WTC11 (cell line): ENCODE measurements around the gene AMIGO3. TPM values are rescaled to one million over a fixed set of nuclear protein-coding genes. Genes with fewer than 3 reads are reported as not detected.

ENCODE experiments used
- ATAC-seq: fragments of 200-7000 bp; cut with Tn5 transposase; 2 replicates; pipeline ENCODE4 v1.10.0; 2021; ENCODE audit warnings: mild to moderate bottlenecking, moderate library complexity
- CTCF ChIA-PET: fragments of 300-600 bp; sonication (Branson Sonifier 250); formaldehyde crosslinking; loops from one replicate; lab custom pipeline; 2021; ENCODE audit warnings: antibody characterized with exemption; lab: Charles Lee
- POLR2A ChIA-PET: fragments of 350-600 bp; sonication (Branson Sonifier 250); formaldehyde crosslinking; loops from one replicate; lab custom pipeline; 2021; ENCODE audit warnings: antibody characterized with exemption; lab: Charles Lee
- DNase-seq: peaks from one replicate; pipeline ENCODE4 v3.0.0; 2021; ENCODE audit warnings: low spot score
- H3K27ac Mint-ChIP-seq: 2 replicates; pipeline ENCODE4 v1.8.0; 2021; ENCODE audit warnings: mixed read lengths
- H3K27me3 Mint-ChIP-seq: 2 replicates; pipeline ENCODE4 v1.8.0; 2021; ENCODE audit warnings: low read depth, mild to moderate bottlenecking, moderate library complexity, mixed read lengths
- H3K36me3 Mint-ChIP-seq: 2 replicates; pipeline ENCODE4 v1.8.0; 2021; ENCODE audit warnings: mixed read lengths
- H3K4me1 Mint-ChIP-seq: 2 replicates; pipeline ENCODE4 v1.8.0; 2022; ENCODE audit warnings: mixed read lengths
- H3K4me3 Mint-ChIP-seq: 2 replicates; pipeline ENCODE4 v1.8.0; 2021; ENCODE audit warnings: mild to moderate bottlenecking, moderate library complexity, mixed read lengths
- H3K9me3 Mint-ChIP-seq: 2 replicates; pipeline ENCODE4 v1.8.0; 2021; ENCODE audit warnings: mixed read lengths
- FOXK1 ChIP-seq: sonication (generic); formaldehyde crosslinking; IDR thresholded peaks from 2 replicates; pipeline ENCODE4 v1.8.0; 2022; ENCODE audit warnings: mild to moderate bottlenecking, moderate library complexity, missing genetic modification reagents
- IRF2 ChIP-seq: sonication (generic); formaldehyde crosslinking; IDR thresholded peaks from 2 replicates; pipeline ENCODE4 v1.8.0; 2022; ENCODE audit warnings: low read depth, missing genetic modification reagents, borderline replicate concordance
- JAZF1 ChIP-seq: fragments of 250-450 bp; sonication (Bioruptor Pico); IDR thresholded peaks from 2 replicates; pipeline ENCODE4 v1.9.0; 2021; ENCODE audit warnings: moderate library complexity, mild to moderate bottlenecking, inconsistent platforms
- JUN ChIP-seq: sonication (generic); formaldehyde crosslinking; IDR thresholded peaks from 2 replicates; pipeline ENCODE4 v1.8.0; 2023; ENCODE audit warnings: mild to moderate bottlenecking, missing genetic modification reagents
- NFE2L1 ChIP-seq: sonication (generic); formaldehyde crosslinking; IDR thresholded peaks from 2 replicates; pipeline ENCODE4 v1.8.1; 2023; ENCODE audit warnings: missing genetic modification reagents
- SMAD3 ChIP-seq: sonication (generic); formaldehyde crosslinking; IDR thresholded peaks from 2 replicates; pipeline ENCODE4 v1.8.0; 2022; ENCODE audit warnings: missing genetic modification reagents, mild to moderate bottlenecking, borderline replicate concordance
- TEAD1 ChIP-seq: sonication (generic); formaldehyde crosslinking; IDR thresholded peaks from 2 replicates; pipeline ENCODE4 v1.8.0; 2022; ENCODE audit warnings: mild to moderate bottlenecking, missing genetic modification reagents
- total RNA-seq: library from RNA; stranded (reverse); gene quantifications from 3 replicates; pipeline ENCODE4 v1.2.3, GENCODE V29; 2021
- TF ChIP-seq, protein P1 (sequence below): fragments of 200-600 bp; IDR thresholded peaks from 2 replicates; pipeline ENCODE4 v1.8.0; 2022; ENCODE audit warnings: antibody characterized with exemption
- TF ChIP-seq, protein P2 (sequence below): sonication (generic); formaldehyde crosslinking; IDR thresholded peaks from 2 replicates; pipeline ENCODE4 v1.8.1; 2023; ENCODE audit warnings: mild to moderate bottlenecking, missing genetic modification reagents
- TF ChIP-seq, protein P3 (sequence below): sonication (generic); formaldehyde crosslinking; IDR thresholded peaks from 2 replicates; pipeline ENCODE4 v1.8.1; 2023; ENCODE audit warnings: mild to moderate bottlenecking, missing genetic modification reagents, borderline replicate concordance
- TF ChIP-seq, protein P4 (sequence below): fragments of 250-450 bp; sonication (Bioruptor Pico); IDR thresholded peaks from 2 replicates; pipeline ENCODE4 v1.8.0; 2021; ENCODE audit warnings: mild to moderate bottlenecking
- TF ChIP-seq, protein P5 (sequence below): fragments of 250-450 bp; sonication (Bioruptor Pico); IDR thresholded peaks from 2 replicates; pipeline ENCODE4 v1.9.0; 2021; ENCODE audit warnings: moderate library complexity, mild to moderate bottlenecking, inconsistent platforms, borderline replicate concordance
- TF ChIP-seq, protein P6 (sequence below): fragments of 250-450 bp; sonication (Bioruptor Pico); IDR thresholded peaks from 2 replicates; pipeline ENCODE4 v2.1.2; 2022; ENCODE audit warnings: mild to moderate bottlenecking, moderate library complexity
- TF ChIP-seq, protein P7 (sequence below): sonication (generic); formaldehyde crosslinking; IDR thresholded peaks from 2 replicates; pipeline ENCODE4 v1.8.1; 2023; ENCODE audit warnings: mild to moderate bottlenecking, missing genetic modification reagents
- TF ChIP-seq, protein P8 (sequence below): sonication (generic); formaldehyde crosslinking; IDR thresholded peaks from 2 replicates; pipeline ENCODE4 v1.8.1; 2022; ENCODE audit warnings: low read depth, missing genetic modification reagents, borderline replicate concordance

AMIGO3 gene
- total RNA-seq, 1 experiment from 2014 or later = 3.9 TPM

DNA sequence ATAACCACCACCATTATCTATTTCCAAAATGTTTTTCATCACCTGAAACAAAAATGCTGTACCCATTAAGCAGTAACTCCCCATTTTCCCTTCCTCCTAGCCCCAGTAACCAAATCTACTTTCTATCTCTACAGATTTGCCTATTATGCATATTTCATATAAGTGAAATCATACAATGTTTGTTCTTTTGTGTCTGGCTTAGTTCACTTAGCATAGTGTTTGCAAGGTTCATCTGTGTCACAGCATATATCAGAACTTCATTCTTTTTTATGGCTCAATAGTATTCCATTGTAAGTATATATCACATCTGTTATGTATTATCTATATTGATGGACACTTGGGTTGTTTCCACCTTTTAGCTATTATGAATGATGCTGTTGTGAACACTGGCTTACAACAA lies 20.9 kb upstream of the AMIGO3 start (continued):
- TF ChIP-seq, protein P1, sequence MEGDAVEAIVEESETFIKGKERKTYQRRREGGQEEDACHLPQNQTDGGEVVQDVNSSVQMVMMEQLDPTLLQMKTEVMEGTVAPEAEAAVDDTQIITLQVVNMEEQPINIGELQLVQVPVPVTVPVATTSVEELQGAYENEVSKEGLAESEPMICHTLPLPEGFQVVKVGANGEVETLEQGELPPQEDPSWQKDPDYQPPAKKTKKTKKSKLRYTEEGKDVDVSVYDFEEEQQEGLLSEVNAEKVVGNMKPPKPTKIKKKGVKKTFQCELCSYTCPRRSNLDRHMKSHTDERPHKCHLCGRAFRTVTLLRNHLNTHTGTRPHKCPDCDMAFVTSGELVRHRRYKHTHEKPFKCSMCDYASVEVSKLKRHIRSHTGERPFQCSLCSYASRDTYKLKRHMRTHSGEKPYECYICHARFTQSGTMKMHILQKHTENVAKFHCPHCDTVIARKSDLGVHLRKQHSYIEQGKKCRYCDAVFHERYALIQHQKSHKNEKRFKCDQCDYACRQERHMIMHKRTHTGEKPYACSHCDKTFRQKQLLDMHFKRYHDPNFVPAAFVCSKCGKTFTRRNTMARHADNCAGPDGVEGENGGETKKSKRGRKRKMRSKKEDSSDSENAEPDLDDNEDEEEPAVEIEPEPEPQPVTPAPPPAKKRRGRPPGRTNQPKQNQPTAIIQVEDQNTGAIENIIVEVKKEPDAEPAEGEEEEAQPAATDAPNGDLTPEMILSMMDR = no peak

DNA sequence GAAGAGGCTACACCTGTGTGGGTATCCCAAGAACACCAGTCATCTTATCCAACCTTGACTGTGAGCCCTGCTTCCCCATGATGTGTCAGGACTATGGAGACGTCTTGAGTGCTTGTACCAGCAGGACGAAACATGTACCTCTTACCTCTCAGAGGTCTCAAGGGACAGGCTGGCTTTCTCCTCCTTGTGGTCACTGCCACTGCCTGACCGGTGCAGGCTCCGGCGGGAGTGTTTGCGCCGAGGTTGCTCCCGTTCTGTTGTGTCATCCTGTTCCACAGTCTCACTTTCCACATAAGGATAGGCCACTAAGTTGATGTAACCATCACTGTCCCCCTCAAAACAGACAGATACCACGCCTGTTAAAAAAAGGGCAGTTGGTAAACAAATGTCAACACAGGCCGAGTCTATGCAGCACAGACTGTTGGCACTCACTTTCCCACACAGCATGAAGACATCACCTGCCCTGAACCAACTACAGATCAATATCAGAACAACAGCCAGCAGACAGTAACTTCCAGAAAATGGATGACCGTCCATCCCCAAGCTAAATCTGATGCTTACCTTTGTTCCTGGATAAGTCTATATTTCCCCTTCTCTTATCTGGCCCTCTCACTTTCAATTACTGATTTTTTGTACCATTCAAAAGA lies 18.7 kb upstream of the AMIGO3 start:
- Mint-ChIP-seq H3K4me3 (no peak overlapping the region), H3K9me3 (peaks cover 7% of the 10 kb centered on the region; the same call in 1 of the 2 replicates), H3K4me1 (no peaks in the 10 kb centered on the region), H3K36me3 (peaks cover 41% of the 10 kb centered on the region), H3K27me3 (no peaks in the 10 kb centered on the region), H3K27ac (no peak overlapping the region)
- CTCF ChIA-PET = interaction anchor here (0.6 kb wide), 1 partner anchor 95 kb away, joined by 3 read pairs; no protein-coding TSS in a partner anchor
- no peak for ATAC-seq
- DNase-seq = no peak
- POLR2A ChIA-PET = no interaction called here
- TF ChIP-seq, protein P2, sequence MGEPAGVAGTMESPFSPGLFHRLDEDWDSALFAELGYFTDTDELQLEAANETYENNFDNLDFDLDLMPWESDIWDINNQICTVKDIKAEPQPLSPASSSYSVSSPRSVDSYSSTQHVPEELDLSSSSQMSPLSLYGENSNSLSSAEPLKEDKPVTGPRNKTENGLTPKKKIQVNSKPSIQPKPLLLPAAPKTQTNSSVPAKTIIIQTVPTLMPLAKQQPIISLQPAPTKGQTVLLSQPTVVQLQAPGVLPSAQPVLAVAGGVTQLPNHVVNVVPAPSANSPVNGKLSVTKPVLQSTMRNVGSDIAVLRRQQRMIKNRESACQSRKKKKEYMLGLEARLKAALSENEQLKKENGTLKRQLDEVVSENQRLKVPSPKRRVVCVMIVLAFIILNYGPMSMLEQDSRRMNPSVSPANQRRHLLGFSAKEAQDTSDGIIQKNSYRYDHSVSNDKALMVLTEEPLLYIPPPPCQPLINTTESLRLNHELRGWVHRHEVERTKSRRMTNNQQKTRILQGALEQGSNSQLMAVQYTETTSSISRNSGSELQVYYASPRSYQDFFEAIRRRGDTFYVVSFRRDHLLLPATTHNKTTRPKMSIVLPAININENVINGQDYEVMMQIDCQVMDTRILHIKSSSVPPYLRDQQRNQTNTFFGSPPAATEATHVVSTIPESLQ (CRISPR knock-in tag) = no peak
- TF ChIP-seq IRF2 (CRISPR knock-in tag) = no peak
- TF ChIP-seq JAZF1 (CRISPR knock-in tag) = no peak
- TF ChIP-seq, protein P3, sequence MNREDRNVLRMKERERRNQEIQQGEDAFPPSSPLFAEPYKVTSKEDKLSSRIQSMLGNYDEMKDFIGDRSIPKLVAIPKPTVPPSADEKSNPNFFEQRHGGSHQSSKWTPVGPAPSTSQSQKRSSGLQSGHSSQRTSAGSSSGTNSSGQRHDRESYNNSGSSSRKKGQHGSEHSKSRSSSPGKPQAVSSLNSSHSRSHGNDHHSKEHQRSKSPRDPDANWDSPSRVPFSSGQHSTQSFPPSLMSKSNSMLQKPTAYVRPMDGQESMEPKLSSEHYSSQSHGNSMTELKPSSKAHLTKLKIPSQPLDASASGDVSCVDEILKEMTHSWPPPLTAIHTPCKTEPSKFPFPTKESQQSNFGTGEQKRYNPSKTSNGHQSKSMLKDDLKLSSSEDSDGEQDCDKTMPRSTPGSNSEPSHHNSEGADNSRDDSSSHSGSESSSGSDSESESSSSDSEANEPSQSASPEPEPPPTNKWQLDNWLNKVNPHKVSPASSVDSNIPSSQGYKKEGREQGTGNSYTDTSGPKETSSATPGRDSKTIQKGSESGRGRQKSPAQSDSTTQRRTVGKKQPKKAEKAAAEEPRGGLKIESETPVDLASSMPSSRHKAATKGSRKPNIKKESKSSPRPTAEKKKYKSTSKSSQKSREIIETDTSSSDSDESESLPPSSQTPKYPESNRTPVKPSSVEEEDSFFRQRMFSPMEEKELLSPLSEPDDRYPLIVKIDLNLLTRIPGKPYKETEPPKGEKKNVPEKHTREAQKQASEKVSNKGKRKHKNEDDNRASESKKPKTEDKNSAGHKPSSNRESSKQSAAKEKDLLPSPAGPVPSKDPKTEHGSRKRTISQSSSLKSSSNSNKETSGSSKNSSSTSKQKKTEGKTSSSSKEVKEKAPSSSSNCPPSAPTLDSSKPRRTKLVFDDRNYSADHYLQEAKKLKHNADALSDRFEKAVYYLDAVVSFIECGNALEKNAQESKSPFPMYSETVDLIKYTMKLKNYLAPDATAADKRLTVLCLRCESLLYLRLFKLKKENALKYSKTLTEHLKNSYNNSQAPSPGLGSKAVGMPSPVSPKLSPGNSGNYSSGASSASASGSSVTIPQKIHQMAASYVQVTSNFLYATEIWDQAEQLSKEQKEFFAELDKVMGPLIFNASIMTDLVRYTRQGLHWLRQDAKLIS (CRISPR knock-in tag) = no peak
- TF ChIP-seq JUN (CRISPR knock-in tag) = no peak
- TF ChIP-seq, protein P4, sequence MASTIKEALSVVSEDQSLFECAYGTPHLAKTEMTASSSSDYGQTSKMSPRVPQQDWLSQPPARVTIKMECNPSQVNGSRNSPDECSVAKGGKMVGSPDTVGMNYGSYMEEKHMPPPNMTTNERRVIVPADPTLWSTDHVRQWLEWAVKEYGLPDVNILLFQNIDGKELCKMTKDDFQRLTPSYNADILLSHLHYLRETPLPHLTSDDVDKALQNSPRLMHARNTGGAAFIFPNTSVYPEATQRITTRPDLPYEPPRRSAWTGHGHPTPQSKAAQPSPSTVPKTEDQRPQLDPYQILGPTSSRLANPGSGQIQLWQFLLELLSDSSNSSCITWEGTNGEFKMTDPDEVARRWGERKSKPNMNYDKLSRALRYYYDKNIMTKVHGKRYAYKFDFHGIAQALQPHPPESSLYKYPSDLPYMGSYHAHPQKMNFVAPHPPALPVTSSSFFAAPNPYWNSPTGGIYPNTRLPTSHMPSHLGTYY (CRISPR knock-in tag) = no peak
- TF ChIP-seq TEAD1 (CRISPR knock-in tag) = no peak
- TF ChIP-seq, protein P5, sequence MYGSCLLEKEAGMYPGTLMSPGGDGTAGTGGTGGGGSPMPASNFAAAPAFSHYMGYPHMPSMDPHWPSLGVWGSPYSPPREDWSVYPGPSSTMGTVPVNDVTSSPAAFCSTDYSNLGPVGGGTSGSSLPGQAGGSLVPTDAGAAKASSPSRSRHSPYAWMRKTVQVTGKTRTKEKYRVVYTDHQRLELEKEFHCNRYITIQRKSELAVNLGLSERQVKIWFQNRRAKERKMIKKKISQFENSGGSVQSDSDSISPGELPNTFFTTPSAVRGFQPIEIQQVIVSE = no peak
- TF ChIP-seq, protein P6, sequence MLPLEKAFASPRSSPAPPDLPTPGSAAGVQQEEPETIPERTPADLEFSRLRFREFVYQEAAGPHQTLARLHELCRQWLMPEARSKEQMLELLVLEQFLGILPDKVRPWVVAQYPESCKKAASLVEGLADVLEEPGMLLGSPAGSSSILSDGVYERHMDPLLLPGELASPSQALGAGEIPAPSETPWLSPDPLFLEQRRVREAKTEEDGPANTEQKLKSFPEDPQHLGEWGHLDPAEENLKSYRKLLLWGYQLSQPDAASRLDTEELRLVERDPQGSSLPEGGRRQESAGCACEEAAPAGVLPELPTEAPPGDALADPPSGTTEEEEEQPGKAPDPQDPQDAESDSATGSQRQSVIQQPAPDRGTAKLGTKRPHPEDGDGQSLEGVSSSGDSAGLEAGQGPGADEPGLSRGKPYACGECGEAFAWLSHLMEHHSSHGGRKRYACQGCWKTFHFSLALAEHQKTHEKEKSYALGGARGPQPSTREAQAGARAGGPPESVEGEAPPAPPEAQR (CRISPR knock-in tag) = no peak
- TF ChIP-seq, protein P7, sequence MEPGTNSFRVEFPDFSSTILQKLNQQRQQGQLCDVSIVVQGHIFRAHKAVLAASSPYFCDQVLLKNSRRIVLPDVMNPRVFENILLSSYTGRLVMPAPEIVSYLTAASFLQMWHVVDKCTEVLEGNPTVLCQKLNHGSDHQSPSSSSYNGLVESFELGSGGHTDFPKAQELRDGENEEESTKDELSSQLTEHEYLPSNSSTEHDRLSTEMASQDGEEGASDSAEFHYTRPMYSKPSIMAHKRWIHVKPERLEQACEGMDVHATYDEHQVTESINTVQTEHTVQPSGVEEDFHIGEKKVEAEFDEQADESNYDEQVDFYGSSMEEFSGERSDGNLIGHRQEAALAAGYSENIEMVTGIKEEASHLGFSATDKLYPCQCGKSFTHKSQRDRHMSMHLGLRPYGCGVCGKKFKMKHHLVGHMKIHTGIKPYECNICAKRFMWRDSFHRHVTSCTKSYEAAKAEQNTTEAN (CRISPR knock-in tag) = no peak
- TF ChIP-seq, protein P8, sequence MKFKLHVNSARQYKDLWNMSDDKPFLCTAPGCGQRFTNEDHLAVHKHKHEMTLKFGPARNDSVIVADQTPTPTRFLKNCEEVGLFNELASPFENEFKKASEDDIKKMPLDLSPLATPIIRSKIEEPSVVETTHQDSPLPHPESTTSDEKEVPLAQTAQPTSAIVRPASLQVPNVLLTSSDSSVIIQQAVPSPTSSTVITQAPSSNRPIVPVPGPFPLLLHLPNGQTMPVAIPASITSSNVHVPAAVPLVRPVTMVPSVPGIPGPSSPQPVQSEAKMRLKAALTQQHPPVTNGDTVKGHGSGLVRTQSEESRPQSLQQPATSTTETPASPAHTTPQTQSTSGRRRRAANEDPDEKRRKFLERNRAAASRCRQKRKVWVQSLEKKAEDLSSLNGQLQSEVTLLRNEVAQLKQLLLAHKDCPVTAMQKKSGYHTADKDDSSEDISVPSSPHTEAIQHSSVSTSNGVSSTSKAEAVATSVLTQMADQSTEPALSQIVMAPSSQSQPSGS (CRISPR knock-in tag) = no peak
- TF ChIP-seq NFE2L1 (CRISPR knock-in tag) = no peak
- TF ChIP-seq FOXK1 (CRISPR knock-in tag) = no peak
- no peak for TF ChIP-seq SMAD3
